ENCODE measurements around the gene EP300.
"Not testable (repeated sequence)": the region's sequence is repeated elsewhere in the genome, so short reads cannot be mapped to it uniquely, and the experiment has no call there.

EP300 gene

GRCh38 chr22:41169157-41169556 lies 76.8 kb downstream of the EP300 start:
- DNase-seq = no peak

- DNase-seq = no peak
Measured at GRCh38 chr22:41171996-41172395, 79.6 kb downstream of the EP300 start.

- DNase-seq = no peak
Measured at GRCh38 chr22:41175546-41175945, 83.2 kb downstream of the EP300 start.

GRCh38 chr22:41177040-41177621 lies 84.7 kb downstream of the EP300 start:
- DNase-seq = no peak

- DNase-seq = no peak
Measured at GRCh38 chr22:41177622-41178424, 85.4 kb downstream of the EP300 start.

GRCh38 chr22:41178425-41178975 lies 86.1 kb downstream of the EP300 start:
- no peak for DNase-seq

- DNase-seq = not testable (repeated sequence)
Measured at GRCh38 chr22:41180362-41180761, 88.0 kb downstream of the EP300 start.

GRCh38 chr22:41180926-41181325 lies 88.5 kb downstream of the EP300 start:
- DNase-seq = no peak

GRCh38 chr22:41181349-41182241 lies 89.2 kb downstream of the EP300 start:
- DNase-seq = peak; percentile 88

- no peak for DNase-seq
Measured at GRCh38 chr22:41184679-41185078, 92.3 kb downstream of the EP300 start.

- no peak for DNase-seq
Measured at GRCh38 chr22:41191467-41191866, 99.1 kb downstream of the EP300 start.

GRCh38 chr22:41193829-41194228 lies 101.4 kb downstream of the EP300 start:
- no peak for DNase-seq

- peak; percentile 80 for DNase-seq
Measured at GRCh38 chr22:41197038-41197972, 104.9 kb downstream of the EP300 start.

- peak; percentile 38 for DNase-seq
Measured at GRCh38 chr22:41198027-41198580, 105.7 kb downstream of the EP300 start.

GRCh38 chr22:41201141-41201540 lies 108.7 kb downstream of the EP300 start:
- no peak for DNase-seq

GRCh38 chr22:41203118-41203517 lies 110.7 kb downstream of the EP300 start:
- DNase-seq = no peak

- no peak for DNase-seq
Measured at GRCh38 chr22:41204066-41204465, 111.7 kb downstream of the EP300 start.

GRCh38 chr22:41204992-41205900 lies 112.9 kb downstream of the EP300 start, which contains the start of gene L3MBTL2:
L3MBTL2 (plus strand) TSS chr22:41205312; CDS start chr22:41205363, 51 bp downstream.
- peak; percentile 97 for DNase-seq

- no peak for DNase-seq
Measured at GRCh38 chr22:41206719-41207118, 114.3 kb downstream of the EP300 start.

- DNase-seq = no peak
Measured at GRCh38 chr22:41215409-41215808, 123.0 kb downstream of the EP300 start.

Data from EL (cell line).